Naive thymus-derived CD4-positive, alpha-beta T cell (primary cell): Measurements from ENCODE around the gene SFXN5. TPM values are rescaled to one million over a fixed set of nuclear protein-coding genes. Genes with fewer than 3 reads are reported as not detected.
"Not testable (repeated sequence)": the region's sequence is repeated elsewhere in the genome, so short reads cannot be mapped to it uniquely, and the experiment has no call there.

Source experiments
- ATAC-seq: fragments of 150-1000 bp; cut with Tn5 transposase; 2 replicates; pipeline ENCODE4 v1.10.0; 2021; ENCODE audit warnings: mild to moderate bottlenecking, moderate library complexity
- CTCF ChIA-PET: fragments of 350-600 bp; sonication (Branson Sonifier 250); formaldehyde crosslinking; loops from one replicate; lab custom pipeline; 2021; ENCODE audit warnings: antibody characterized with exemption; lab: Charles Lee
- POLR2A ChIA-PET: fragments of 350-600 bp; sonication (Branson Sonifier 250); formaldehyde crosslinking; loops from one replicate; lab custom pipeline; 2021; ENCODE audit warnings: antibody characterized with exemption, inconsistent platforms; lab: Charles Lee
- DNase-seq, 9 donors: peaks; one replicate each; pipeline versions ENCODE4 v3.0.0 to v3.0.0-alpha.2; 2020 to 2022; ENCODE audit warnings: mixed read lengths in 1 of 9
- H3K27ac ChIP-seq: one replicate; pipeline ENCODE4 v1.7.0; 2013; ENCODE audit warnings: mild to moderate bottlenecking, low read depth, low read length, moderate library complexity
- H3K27me3 ChIP-seq, 2 donors: one replicate each; pipeline ENCODE4 v1.7.0; 2013; ENCODE audit warnings: low read length in 2 of 2, mild to moderate bottlenecking in 2 of 2, moderate library complexity in 2 of 2; ENCODE audit not compliant: control insufficient read depth in 2 of 2, insufficient read depth in 2 of 2
- H3K36me3 ChIP-seq, 3 experiments: 1 replicate in 2 of 3; 2 replicates in 1 of 3; pipeline ENCODE4 v1.7.0; 2013; ENCODE audit warnings: low read length in 3 of 3, mild to moderate bottlenecking in 3 of 3, moderate library complexity in 1 of 3; ENCODE audit not compliant: insufficient read depth in 3 of 3, control insufficient read depth in 2 of 3
- H3K4me1 ChIP-seq, 2 donors: one replicate each; pipeline ENCODE4 v1.7.0; 2013; ENCODE audit warnings: low read length in 2 of 2, mild to moderate bottlenecking in 2 of 2, moderate library complexity in 1 of 2; ENCODE audit not compliant: control insufficient read depth in 2 of 2, insufficient read depth in 2 of 2
- H3K4me3 ChIP-seq: 2 replicates; pipeline ENCODE4 v1.7.0; 2013; ENCODE audit warnings: mild to moderate bottlenecking, low read length
- H3K9me3 ChIP-seq, 3 experiments: 1 replicate in 2 of 3; 2 replicates in 1 of 3; pipeline ENCODE4 v1.7.0; 2013; ENCODE audit warnings: low read length in 3 of 3; ENCODE audit not compliant: control insufficient read depth in 2 of 3
- H3K27ac Mint-ChIP-seq, 9 donors: one replicate each; pipeline ENCODE4 v1.8.0; 2020 to 2022; ENCODE audit warnings: mixed read lengths in 9 of 9, mild to moderate bottlenecking in 8 of 9, moderate library complexity in 5 of 9, inconsistent platforms in 2 of 9
- H3K27me3 Mint-ChIP-seq, 5 donors: one replicate each; pipeline ENCODE4 v1.8.0; 2021 to 2022; ENCODE audit warnings: mixed read lengths in 5 of 5, mild to moderate bottlenecking in 1 of 5
- H3K36me3 Mint-ChIP-seq, 5 donors: one replicate each; pipeline ENCODE4 v1.8.0; 2020 to 2022; ENCODE audit warnings: mixed read lengths in 5 of 5, mild to moderate bottlenecking in 3 of 5, inconsistent platforms in 1 of 5
- H3K4me1 Mint-ChIP-seq, 7 donors: one replicate each; pipeline ENCODE4 v1.8.0; 2020 to 2022; ENCODE audit warnings: mixed read lengths in 7 of 7, mild to moderate bottlenecking in 3 of 7, inconsistent platforms in 1 of 7
- H3K4me3 Mint-ChIP-seq, 10 donors: one replicate each; pipeline ENCODE4 v1.8.0; 2020 to 2022; ENCODE audit warnings: mild to moderate bottlenecking in 10 of 10, mixed read lengths in 10 of 10, moderate library complexity in 6 of 10, inconsistent platforms in 2 of 10
- H3K9me3 Mint-ChIP-seq, 11 donors: one replicate each; pipeline ENCODE4 v1.8.0; 2020 to 2022; ENCODE audit warnings: mixed read lengths in 11 of 11, mild to moderate bottlenecking in 4 of 11, inconsistent platforms in 1 of 11, moderate library complexity in 1 of 11
- intact Hi-C, 2 donors: fragments of 100-400 bp; cut with micrococcal nuclease; formaldehyde crosslinking; loops; one replicate each; pipeline ENCODE4 v1.15.1; 2023
- polyA plus RNA-seq, 2 donors: library from polyadenylated mRNA; unstranded; fragments of 300-500 nt; fragmentation: Illumina TruSeq; gene quantifications; one replicate each; pipeline ENCODE4 v1.2.3, GENCODE V29; 2021
- total RNA-seq, 6 experiments: library from RNA in 5 of 6; stranded (reverse) in 5 of 6; gene quantifications; 1 replicate in 5 of 6; 2 replicates in 1 of 6; pipeline ENCODE4 v1.2.3 and lab custom pipeline; 2021 to 2026

Gene SFXN5, protein sequence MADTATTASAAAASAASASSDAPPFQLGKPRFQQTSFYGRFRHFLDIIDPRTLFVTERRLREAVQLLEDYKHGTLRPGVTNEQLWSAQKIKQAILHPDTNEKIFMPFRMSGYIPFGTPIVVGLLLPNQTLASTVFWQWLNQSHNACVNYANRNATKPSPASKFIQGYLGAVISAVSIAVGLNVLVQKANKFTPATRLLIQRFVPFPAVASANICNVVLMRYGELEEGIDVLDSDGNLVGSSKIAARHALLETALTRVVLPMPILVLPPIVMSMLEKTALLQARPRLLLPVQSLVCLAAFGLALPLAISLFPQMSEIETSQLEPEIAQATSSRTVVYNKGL
- total RNA-seq, result 10 to 100 TPM in 3 of 5 experiments, 1 to 10 TPM in 2; 8.8 to 17.4 (median 10.9) TPM
- polyA plus RNA-seq, result 1 to 10 TPM; 2.2 to 4.4 TPM
- 9.0 reads per million, percentile 34 among the genes with 10 or more reads in this experiment for total RNA-seq (lab: John Stamatoyannopoulos, UW)

DNA sequence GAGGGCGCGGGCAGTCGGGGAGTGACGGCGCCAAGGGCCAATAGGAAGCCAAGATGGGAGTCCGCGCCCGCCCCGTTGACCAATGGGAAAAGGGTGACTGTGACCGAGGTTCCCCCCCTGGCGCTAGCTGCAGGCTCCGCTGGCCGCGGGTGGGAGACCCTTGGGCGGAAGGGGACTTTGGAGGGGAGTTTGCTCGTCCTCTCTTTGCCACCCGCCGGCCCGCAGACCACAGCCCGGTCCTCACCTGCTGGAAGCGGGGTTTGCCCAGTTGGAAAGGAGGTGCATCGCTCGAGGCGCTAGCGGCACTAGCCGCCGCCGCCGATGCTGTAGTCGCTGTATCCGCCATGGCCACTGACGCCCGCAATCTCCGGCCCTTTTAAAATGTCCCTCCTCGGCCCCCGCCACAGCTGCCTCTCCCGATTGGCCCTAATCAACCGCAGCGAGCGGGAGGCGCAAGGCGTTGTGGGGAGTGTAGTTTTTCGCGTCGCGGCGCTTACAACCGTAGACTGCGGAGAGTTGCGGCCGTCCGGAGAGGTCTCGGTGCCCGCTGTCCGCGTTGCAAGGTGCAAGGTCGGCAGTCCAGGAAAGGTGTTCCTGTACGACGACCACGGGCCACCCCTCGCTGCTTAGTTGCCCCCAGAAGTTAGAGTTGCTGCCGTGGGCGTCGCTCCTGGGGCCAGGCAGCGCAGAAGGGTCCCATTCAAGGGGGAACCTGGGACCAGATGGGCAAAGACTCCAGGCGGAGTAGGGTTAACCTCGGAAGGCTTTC, at the start of gene SFXN5:
TSS of gene SFXN5 (minus strand) at position 353 of the 769 bp plus-strand sequence. CDS start at position 346, 7 bp downstream.
- H3K27ac ChIP-seq, result peak within 1 kb of the TSS; percentile 81
- intact Hi-C loops, result loop anchor here (1.0 to 5.0 kb wide), 21 partner anchors 14 to 1941 kb away; partner anchors contain the start of genes ALMS1 (in 2 of the 2), CCT7 (in 2 of the 2), SMYD5 (in 2 of the 2) and EGR4 (in 1 of the 2)
- ATAC-seq (peak; percentile 93), DNase-seq (peak; percentile 85 to 98 (median 90))
- peak within 1 kb of the TSS; percentile 98 for H3K4me3 ChIP-seq
- no peaks in the 10 kb centered on the region for H3K9me3 ChIP-seq
- H3K9me3 Mint-ChIP-seq, result peaks cover 0 to 3% (median 0%) of the 10 kb centered on the region in 11 donors
- H3K36me3 ChIP-seq, result peaks cover 0 to 6% (median 0%) of the 10 kb centered on the region in 3 experiments
- peaks cover 14 to 39% (median 26%) of the 10 kb centered on the region in 7 donors for H3K4me1 Mint-ChIP-seq
- H3K27me3 ChIP-seq, result no peaks in the 10 kb centered on the region
- peaks cover 0 to 18% (median 0%) of the 10 kb centered on the region in 5 donors for H3K27me3 Mint-ChIP-seq
- peak within 1 kb of the TSS; percentile 82 to 98 (median 93) for H3K4me3 Mint-ChIP-seq
- H3K27ac Mint-ChIP-seq, result peak within 1 kb of the TSS; percentile 86 to 96 (median 94)
- ChIA-PET POLR2A (interaction anchor here (0.9 to 1.2 kb wide), 4 partner anchors 40 to 161 kb away, joined by 4 to 5 read pairs (median 5); partner anchors contain the start of gene PRADC1), CTCF (no interaction called here)
- peaks cover 0 to 4% (median 0%) of the 10 kb centered on the region in 5 donors for H3K36me3 Mint-ChIP-seq
- H3K4me1 ChIP-seq, result peaks cover 5 to 7% of the 10 kb centered on the region in 2 donors

DNA sequence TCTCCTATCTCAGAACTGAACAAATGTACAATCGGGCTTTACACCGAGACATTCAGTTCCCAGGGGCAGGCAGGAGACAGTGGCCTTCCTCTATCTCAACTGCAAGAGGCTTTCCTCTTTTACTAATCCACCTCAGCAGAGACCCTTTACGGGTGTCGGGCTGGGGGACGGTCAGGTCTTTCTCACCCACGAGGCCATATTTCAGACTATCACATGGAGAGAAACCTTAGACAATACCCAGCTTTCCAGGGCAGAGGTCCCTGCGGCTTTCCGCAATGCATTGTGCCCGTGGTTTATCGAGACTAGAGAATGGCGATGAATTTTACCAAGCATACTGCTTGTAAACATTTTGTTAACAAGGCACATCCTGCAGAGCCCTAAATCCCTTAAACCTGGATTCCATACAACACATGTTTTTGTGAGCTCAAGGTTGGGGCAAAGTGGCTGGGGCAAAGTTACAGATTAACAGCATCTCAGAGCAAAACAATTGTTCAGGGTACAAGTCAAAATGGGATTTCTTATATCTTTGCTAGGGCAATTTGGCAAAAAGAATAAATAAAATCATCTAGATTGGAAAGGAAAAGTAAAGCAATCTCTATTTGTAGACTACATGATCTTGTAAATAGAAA, 48.2 kb upstream of the SFXN5 start:
- H3K4me1 Mint-ChIP-seq, H3K9me3 ChIP-seq, CTCF ChIA-PET, H3K4me1 ChIP-seq, H3K9me3 Mint-ChIP-seq, POLR2A ChIA-PET, H3K36me3 Mint-ChIP-seq, DNase-seq, intact Hi-C loops, H3K27ac ChIP-seq, H3K27ac Mint-ChIP-seq, ATAC-seq, H3K4me3 Mint-ChIP-seq, H3K4me3 ChIP-seq, H3K27me3 ChIP-seq, H3K36me3 ChIP-seq: not testable (repeated sequence)
- peaks cover 16 to 32% (median 18%) of the 10 kb centered on the region in 5 donors for H3K27me3 Mint-ChIP-seq

DNA sequence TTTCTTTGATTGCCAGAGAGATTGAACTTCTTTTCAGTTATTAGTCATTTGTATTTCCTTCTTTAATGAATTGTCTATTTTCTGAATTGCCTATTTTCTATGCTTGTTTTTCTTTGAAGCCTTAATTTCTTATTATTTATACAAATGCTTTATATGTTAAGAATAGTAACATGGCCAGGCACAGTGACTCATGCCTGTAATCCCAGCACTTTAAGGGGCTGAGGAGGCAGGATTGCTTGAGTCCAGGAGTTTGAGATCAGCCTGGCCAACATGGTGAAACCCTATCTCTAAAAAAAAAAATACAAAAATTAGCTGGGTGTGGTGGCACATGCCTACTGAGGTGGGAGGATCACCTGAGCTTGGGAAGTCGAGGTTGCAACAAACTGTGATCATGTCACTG, 45.9 kb upstream of the SFXN5 start:
- Histone ChIP-seq H3K36me3 (no peaks in the 10 kb centered on the region), H3K9me3 (no peaks in the 10 kb centered on the region), H3K4me3 (no peak overlapping the region), H3K27ac (no peak overlapping the region), H3K4me1 (no peaks in the 10 kb centered on the region), H3K27me3 (no peaks in the 10 kb centered on the region)
- ChIA-PET POLR2A (interaction anchor here (0.6 kb wide), 1 partner anchor 159 kb away, joined by 3 read pairs; no protein-coding TSS in a partner anchor), CTCF (no interaction called here)
- DNase-seq (no peak), ATAC-seq (no peak)
- intact Hi-C loops, result no loop called here
- H3K4me1 Mint-ChIP-seq, result peaks cover 0 to 4% (median 0%) of the 10 kb centered on the region in 7 donors
- no peaks in the 10 kb centered on the region for H3K9me3 Mint-ChIP-seq
- no peak overlapping the region for H3K4me3 Mint-ChIP-seq
- H3K36me3 Mint-ChIP-seq, result no peaks in the 10 kb centered on the region
- H3K27me3 Mint-ChIP-seq, result peaks cover under 1 to 24% (median 5%) of the 10 kb centered on the region in 5 donors
- H3K27ac Mint-ChIP-seq, result no peak overlapping the region

DNA sequence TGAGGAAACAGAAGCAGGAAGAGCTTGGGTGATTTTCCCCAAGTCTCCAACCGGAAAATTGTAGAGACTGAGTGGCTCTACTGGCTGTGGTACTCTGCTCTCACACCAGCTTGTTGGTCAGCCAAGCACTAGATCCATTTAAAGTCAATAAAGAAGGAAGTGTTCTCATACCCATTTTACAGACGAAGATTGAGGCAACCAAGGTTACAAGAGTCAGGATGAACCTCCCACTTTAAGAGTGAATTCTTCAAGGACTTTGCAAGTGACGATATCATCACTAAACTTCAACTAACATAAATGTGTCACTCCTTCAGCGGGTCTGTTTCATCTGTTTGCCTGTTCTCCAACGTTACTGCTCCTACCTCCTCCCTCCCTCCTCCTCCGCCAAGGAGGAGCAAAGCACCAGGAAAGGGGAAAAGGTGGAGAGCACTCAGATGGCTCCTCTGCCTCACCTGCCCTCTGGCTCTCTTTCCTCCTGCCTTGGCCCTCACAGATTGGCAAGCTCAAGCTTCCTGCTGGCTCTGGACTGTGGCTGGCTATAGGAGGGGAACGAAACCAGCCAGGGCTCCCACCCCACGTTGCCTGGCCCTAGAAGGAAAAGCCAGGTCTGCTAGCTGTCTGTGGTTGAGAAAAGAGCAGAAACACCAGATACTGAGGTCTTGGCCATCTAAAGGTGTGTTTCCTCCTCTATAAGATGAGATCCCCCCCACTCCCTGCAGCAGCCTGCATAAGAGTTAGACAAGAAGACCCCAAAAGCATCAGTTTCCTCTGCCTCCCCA, 44.9 kb upstream of the SFXN5 start:
- H3K27me3 Mint-ChIP-seq, result peaks cover 0 to 22% (median 5%) of the 10 kb centered on the region in 5 donors
- peaks cover under 1 to 12% (median 8%) of the 10 kb centered on the region in 7 donors for H3K4me1 Mint-ChIP-seq
- no peak overlapping the region for H3K4me3 ChIP-seq
- H3K27ac Mint-ChIP-seq, result no peak overlapping the region
- ChIA-PET POLR2A (no interaction called here), CTCF (no interaction called here)
- peaks cover 4 to 7% of the 10 kb centered on the region in 2 donors for H3K4me1 ChIP-seq
- no peaks in the 10 kb centered on the region for H3K36me3 ChIP-seq
- H3K36me3 Mint-ChIP-seq, result no peaks in the 10 kb centered on the region
- no peaks in the 10 kb centered on the region for H3K9me3 ChIP-seq
- intact Hi-C loops, result no loop called here
- H3K27me3 ChIP-seq, result no peaks in the 10 kb centered on the region
- ATAC-seq (no peak), DNase-seq (no peak)
- no peak overlapping the region for H3K4me3 Mint-ChIP-seq
- H3K9me3 Mint-ChIP-seq, result no peaks in the 10 kb centered on the region
- H3K27ac ChIP-seq, result no peak overlapping the region

DNA sequence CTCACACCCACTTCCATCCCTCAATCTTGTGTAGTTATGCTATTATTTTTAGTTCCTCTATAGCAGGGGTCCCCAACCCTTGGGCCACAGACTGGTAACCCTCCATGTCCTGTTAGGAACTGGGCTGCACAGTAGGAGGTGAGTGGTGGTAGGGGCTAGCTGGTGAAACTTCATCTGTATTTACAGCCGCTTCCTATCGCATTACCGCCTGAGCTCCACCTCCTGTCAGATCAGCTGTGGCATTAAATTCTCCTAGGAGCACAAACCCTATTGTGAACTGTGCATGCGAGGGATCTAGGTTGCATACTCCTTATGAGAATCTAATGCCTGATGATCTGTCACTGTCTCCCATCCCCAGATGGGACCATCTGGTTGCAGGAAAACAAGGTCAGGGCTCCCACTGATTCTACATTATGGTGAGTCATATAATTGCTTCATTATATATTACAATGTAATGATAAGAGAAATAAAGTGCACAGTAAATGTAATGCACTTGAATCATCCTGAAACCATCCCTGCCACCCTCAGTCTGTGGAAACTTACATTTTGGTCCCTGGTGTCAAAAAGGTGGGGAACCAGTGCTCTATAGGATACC, 42.9 kb upstream of the SFXN5 start:
- peaks cover 0 to 17% (median 0%) of the 10 kb centered on the region in 5 donors for H3K27me3 Mint-ChIP-seq
- H3K4me1 ChIP-seq, result peaks cover 4 to 13% of the 10 kb centered on the region in 2 donors
- peak overlapping the region in 8 of 9 donors; percentile 13 to 67 (median 40) for H3K27ac Mint-ChIP-seq
- H3K4me3 Mint-ChIP-seq, result peak overlapping the region; percentile 50 to 85 (median 70)
- peaks cover 0 to 1% (median 0%) of the 10 kb centered on the region in 5 donors for H3K36me3 Mint-ChIP-seq
- no peaks in the 10 kb centered on the region for H3K9me3 Mint-ChIP-seq
- no peaks in the 10 kb centered on the region for H3K9me3 ChIP-seq
- intact Hi-C loops, result loop anchor here (5.0 kb wide), 2 partner anchors 178 to 273 kb away; partner anchors contain the start of genes ALMS1 (in 2 of the 2) and EGR4 (in 1 of the 2)
- H3K36me3 ChIP-seq, result no peaks in the 10 kb centered on the region
- no peak for ATAC-seq
- H3K27me3 ChIP-seq, result no peaks in the 10 kb centered on the region
- no peak overlapping the region for H3K4me3 ChIP-seq
- H3K27ac ChIP-seq, result no peak overlapping the region
- no peak for DNase-seq
- CTCF ChIA-PET, result interaction anchor here (1.2 to 1.6 kb wide), 2 partner anchors 30 to 63 kb away, joined by 3 read pairs; no protein-coding TSS in a partner anchor
- peaks cover 9 to 28% (median 22%) of the 10 kb centered on the region in 7 donors for H3K4me1 Mint-ChIP-seq
- POLR2A ChIA-PET, result interaction anchor here (1.3 kb wide), 1 partner anchor 43 kb away, joined by 5 read pairs; the partner anchor contains the start of gene SFXN5
